ENCODE results near the gene RBP5. TPM values are rescaled to one million over a fixed set of nuclear protein-coding genes. Genes with fewer than 3 reads are reported as not detected.

Gene RBP5
- total and polyA plus RNA-seq, 8 donors = 3.3 to 5.3 (median 5.0) TPM; not detected in 5

GRCh38 chr12:7112041-7112440 is 16.6 kb downstream of the RBP5 start:
- Histone ChIP-seq H3K9me3 (no peaks in the 10 kb centered on the region), H3K4me3 (no peak overlapping the region), H3K36me3 (peaks cover 3 to 32% (median 22%) of the 10 kb centered on the region in 4 donors), H3K4me1 (peaks cover 15 to 50% (median 23%) of the 10 kb centered on the region in 4 donors), H3K27me3 (no peaks in the 10 kb centered on the region), H3K27ac (peak overlapping the region in 2 of 5 donors; percentile 15 to 44)
- intact Hi-C loops (cut with DNase I; ENCODE audit: low total_unique reads) = loop anchor here (10.0 kb wide), 1 partner anchor 167 kb away; the partner anchor contains the start of genes C12orf57 and RNU7-1
- DNase-seq = peak in 1 of 2 donors; percentile 57
- WGBS, 5 donors = 75 to 86% (median 79%) methylated on average over 4 of the region's 4 CpGs
- no peak for TF ChIP-seq POLR2A (IDR thresholded peaks at IDR 0.05)
- no peak for TF ChIP-seq EP300 (IDR thresholded peaks at IDR 0.05)
- no peak for TF ChIP-seq POLR2AphosphoS5 (IDR thresholded peaks at IDR 0.05)
- TF ChIP-seq CTCF (IDR thresholded peaks at IDR 0.05) = no peak

- Histone ChIP-seq H3K36me3 (peaks cover 3 to 18% (median 11%) of the 10 kb centered on the region in 4 donors), H3K4me1 (peaks cover 19 to 62% (median 28%) of the 10 kb centered on the region in 4 donors), H3K9me3 (no peaks in the 10 kb centered on the region), H3K4me3 (no peak overlapping the region), H3K27ac (peak overlapping the region in 1 of 5 donors; percentile 2), H3K27me3 (no peaks in the 10 kb centered on the region)
- TF ChIP-seq EP300 (IDR thresholded peaks at IDR 0.05) (no peak), POLR2AphosphoS5 (IDR thresholded peaks at IDR 0.05) (no peak), POLR2A (IDR thresholded peaks at IDR 0.05) (no peak), CTCF (IDR thresholded peaks at IDR 0.05) (no peak)
- 88 to 97% (median 91%) methylated on average over 5 of the region's 5 CpGs for WGBS, 5 donors
- DNase-seq = no peak
- intact Hi-C loops (cut with DNase I; ENCODE audit: low total_unique reads) = loop anchor here (10.0 kb wide), 1 partner anchor 166 kb away; the partner anchor contains the start of genes C12orf57 and RNU7-1
Measured at GRCh38 chr12:7110661-7111060, 18.0 kb downstream of the RBP5 start.

- peaks cover 0 to 11% (median 6%) of the 10 kb centered on the region in 4 donors for H3K36me3 ChIP-seq
- no peak for TF ChIP-seq CTCF (IDR thresholded peaks at IDR 0.05)
- no peak for TF ChIP-seq POLR2A (IDR thresholded peaks at IDR 0.05)
- no peak for TF ChIP-seq EP300 (IDR thresholded peaks at IDR 0.05)
- intact Hi-C loops (cut with DNase I; ENCODE audit: low total_unique reads) = no loop called here
- H3K4me3 ChIP-seq = peak overlapping the region; percentile 50 to 64 (median 60)
- no peak for DNase-seq
- H3K4me1 ChIP-seq = peaks cover 19 to 72% (median 29%) of the 10 kb centered on the region in 4 donors
- H3K27me3 ChIP-seq = no peaks in the 10 kb centered on the region
- 54 to 69% (median 64%) methylated on average over 5 of the region's 5 CpGs for WGBS, 5 donors
- H3K27ac ChIP-seq = peak overlapping the region in 4 of 5 donors; percentile 93 to 96 (median 96)
- H3K9me3 ChIP-seq = no peaks in the 10 kb centered on the region
Measured at GRCh38 chr12:7109572-7109920, 19.1 kb downstream of the RBP5 start.

- Histone ChIP-seq H3K27me3 (no peaks in the 10 kb centered on the region), H3K4me1 (peaks cover 19 to 75% (median 29%) of the 10 kb centered on the region in 4 donors), H3K27ac (peak within 1 kb of the TSS; percentile 91 to 96 (median 95)), H3K9me3 (no peaks in the 10 kb centered on the region), H3K36me3 (peaks cover 0 to 17% (median 9%) of the 10 kb centered on the region in 4 donors), H3K4me3 (peak within 1 kb of the TSS; percentile 50 to 64 (median 60))
- WGBS, 5 donors = 13 to 16% (median 16%) methylated on average over 22 to 23 of the region's 23 CpGs
- intact Hi-C loops (cut with DNase I; ENCODE audit: low total_unique reads) = no loop called here
- DNase-seq = peak; percentile 94
- peak in 5 of 7 experiments; percentile 97 to 100 (median 98) for TF ChIP-seq CTCF (IDR thresholded peaks at IDR 0.05)
- no peak for TF ChIP-seq POLR2A (IDR thresholded peaks at IDR 0.05)
- TF ChIP-seq POLR2AphosphoS5 (IDR thresholded peaks at IDR 0.05) = peak; percentile 71 to 94 (median 91)
- TF ChIP-seq EP300 (IDR thresholded peaks at IDR 0.05) = peak; percentile 92
Measured at GRCh38 chr12:7108796-7109571, 19.7 kb downstream of the RBP5 start, which contains the start of gene C1RL. Gene C1RL, minus strand, starts transcription at chr12:7109214. Its CDS starts 34 bp downstream, at chr12:7109180.

All from stomach (tissue), 9 donors.